ENCODE results near the gene MNX1. TPM values are rescaled to one million over a fixed set of nuclear protein-coding genes. Genes with fewer than 3 reads are reported as not detected.
A peak's percentile ranks its signal among the peaks of the same experiment; 100 is the strongest.

MNX1 gene
- total RNA-seq, 1 donor from 2014 or later, result not detected

DNA sequence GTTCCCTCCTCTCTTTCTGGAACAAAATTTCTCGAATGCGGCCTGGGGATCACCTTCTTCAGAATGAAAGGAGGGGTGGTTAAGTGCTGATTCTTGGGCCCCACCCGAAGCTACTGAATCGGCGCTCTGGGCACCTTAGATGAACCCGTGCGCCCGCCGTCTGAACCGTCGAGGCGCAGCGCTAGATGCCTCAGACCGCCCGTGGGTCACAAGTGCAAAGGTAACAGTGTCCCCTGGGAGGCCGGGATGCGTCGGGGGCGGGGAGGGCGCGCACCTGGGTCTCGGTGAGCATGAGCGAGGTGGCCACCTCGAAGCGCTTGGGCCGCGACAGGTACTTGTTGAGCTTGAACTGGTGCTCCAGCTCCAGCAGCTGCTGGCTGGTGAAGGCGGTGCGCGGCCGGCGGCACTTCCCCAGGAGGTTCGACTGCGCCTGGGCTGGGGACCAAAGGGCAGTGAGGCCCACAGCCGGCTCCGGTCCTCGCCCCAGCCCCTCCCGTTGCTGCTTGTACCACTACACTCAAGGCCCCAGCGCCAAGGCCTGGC is 4.2 kb downstream of the MNX1 start:
- Histone ChIP-seq H3K9ac (no peak overlapping the region), H3K27ac (no peak overlapping the region), H3K4me2 (no peak overlapping the region), H3K4me3 (no peak overlapping the region), H3F3A (ENCODE audit: low read depth) (peaks cover 38% of the 10 kb centered on the region), H3K9me3 (ENCODE audit: low read depth) (no peaks in the 10 kb centered on the region), H3K79me2 (ENCODE audit: low read depth) (no peaks in the 10 kb centered on the region), H4K20me1 (ENCODE audit: low read depth) (peaks cover 92% of the 10 kb centered on the region), H3K36me3 (no peaks in the 10 kb centered on the region), H3K27me3 (peaks cover 98% of the 10 kb centered on the region), H3K4me1 (peaks cover 33% of the 10 kb centered on the region), H2AFZ (replicated peaks) (no peak overlapping the region)
- peaks cover 70% of the 10 kb centered on the region for H3K27me3 Mint-ChIP-seq (ENCODE audit: insufficient read depth, low read depth)
- TF ChIP-seq EZH2 (IDR thresholded peaks at IDR 0.05) (peak; percentile 98), EZH2phosphoT487 (IDR thresholded peaks at IDR 0.05) (peak; percentile 100)
- TF ChIP-seq, protein P1, sequence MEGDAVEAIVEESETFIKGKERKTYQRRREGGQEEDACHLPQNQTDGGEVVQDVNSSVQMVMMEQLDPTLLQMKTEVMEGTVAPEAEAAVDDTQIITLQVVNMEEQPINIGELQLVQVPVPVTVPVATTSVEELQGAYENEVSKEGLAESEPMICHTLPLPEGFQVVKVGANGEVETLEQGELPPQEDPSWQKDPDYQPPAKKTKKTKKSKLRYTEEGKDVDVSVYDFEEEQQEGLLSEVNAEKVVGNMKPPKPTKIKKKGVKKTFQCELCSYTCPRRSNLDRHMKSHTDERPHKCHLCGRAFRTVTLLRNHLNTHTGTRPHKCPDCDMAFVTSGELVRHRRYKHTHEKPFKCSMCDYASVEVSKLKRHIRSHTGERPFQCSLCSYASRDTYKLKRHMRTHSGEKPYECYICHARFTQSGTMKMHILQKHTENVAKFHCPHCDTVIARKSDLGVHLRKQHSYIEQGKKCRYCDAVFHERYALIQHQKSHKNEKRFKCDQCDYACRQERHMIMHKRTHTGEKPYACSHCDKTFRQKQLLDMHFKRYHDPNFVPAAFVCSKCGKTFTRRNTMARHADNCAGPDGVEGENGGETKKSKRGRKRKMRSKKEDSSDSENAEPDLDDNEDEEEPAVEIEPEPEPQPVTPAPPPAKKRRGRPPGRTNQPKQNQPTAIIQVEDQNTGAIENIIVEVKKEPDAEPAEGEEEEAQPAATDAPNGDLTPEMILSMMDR (IDR thresholded peaks at IDR 0.05), result no peak
- peaks cover 19% of the 10 kb centered on the region for H3K4me1 Mint-ChIP-seq
- no peaks in the 10 kb centered on the region for H3K36me3 Mint-ChIP-seq
- no peak overlapping the region for H3K4me3 Mint-ChIP-seq
- DNase-seq (ENCODE audit: low spot score), result peak; percentile 42
- H3K9me3 Mint-ChIP-seq, result peaks cover 4% of the 10 kb centered on the region
- H3K27ac Mint-ChIP-seq, result no peak overlapping the region

DNA sequence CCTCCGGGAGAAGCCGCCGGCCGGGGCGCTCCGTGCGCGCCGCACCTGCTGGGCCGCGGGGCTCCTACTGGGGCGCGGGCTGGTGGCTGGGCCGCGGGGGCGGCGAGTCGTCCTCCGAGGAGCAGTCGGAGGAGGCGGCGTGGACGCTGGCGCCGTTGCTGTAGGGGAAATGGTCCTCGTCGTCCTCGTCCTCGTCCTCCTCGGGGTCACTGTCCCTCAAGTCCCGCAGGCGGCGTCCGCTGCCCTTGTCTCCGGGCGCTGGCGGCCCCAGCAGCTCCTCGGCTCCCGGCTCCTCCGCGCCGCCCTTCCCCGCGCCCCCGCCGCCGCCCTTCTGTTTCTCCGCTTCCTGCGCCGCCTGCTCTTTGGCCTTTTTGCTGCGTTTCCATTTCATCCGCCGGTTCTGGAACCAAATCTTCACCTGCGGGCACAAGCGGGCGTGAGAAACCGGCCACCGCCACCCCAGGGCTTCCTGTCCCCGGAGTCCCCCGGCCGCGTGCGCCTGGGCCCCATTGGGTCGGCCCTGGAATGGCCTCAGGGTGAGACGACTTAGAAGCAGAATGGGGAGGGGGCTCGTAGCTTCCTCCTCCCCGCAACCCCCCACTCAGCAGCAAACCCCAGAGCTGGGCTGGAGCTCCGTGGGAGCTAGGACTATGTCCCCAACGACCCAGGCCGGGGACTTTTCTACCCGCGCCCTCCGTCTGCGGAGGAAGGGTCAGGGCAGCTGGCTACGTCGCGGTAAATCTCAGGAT is 4.8 kb downstream of the MNX1 start:
- Histone ChIP-seq H3K27ac (no peak overlapping the region), H3K9ac (no peak overlapping the region), H3K79me2 (ENCODE audit: low read depth) (no peaks in the 10 kb centered on the region), H3K4me2 (peak overlapping the region; percentile 39), H3K36me3 (no peaks in the 10 kb centered on the region), H3K4me1 (peaks cover 29% of the 10 kb centered on the region), H4K20me1 (ENCODE audit: low read depth) (peaks cover 93% of the 10 kb centered on the region), H3K4me3 (no peak overlapping the region), H3K9me3 (ENCODE audit: low read depth) (no peaks in the 10 kb centered on the region), H2AFZ (replicated peaks) (no peak overlapping the region), H3F3A (ENCODE audit: low read depth) (peaks cover 45% of the 10 kb centered on the region), H3K27me3 (peaks cover 98% of the 10 kb centered on the region)
- Mint-ChIP-seq H3K4me1 (peaks cover 26% of the 10 kb centered on the region), H3K4me3 (no peak overlapping the region), H3K27me3 (ENCODE audit: insufficient read depth, low read depth) (peaks cover 74% of the 10 kb centered on the region), H3K9me3 (peaks cover 5% of the 10 kb centered on the region), H3K27ac (no peak overlapping the region), H3K36me3 (no peaks in the 10 kb centered on the region)
- peak; percentile 99 for TF ChIP-seq EZH2 (IDR thresholded peaks at IDR 0.05)
- peak; percentile 99 for TF ChIP-seq EZH2phosphoT487 (IDR thresholded peaks at IDR 0.05)
- TF ChIP-seq, protein P1 (IDR thresholded peaks at IDR 0.05), result peak; percentile 4
- DNase-seq (ENCODE audit: low spot score), result peak; percentile 79

DNA sequence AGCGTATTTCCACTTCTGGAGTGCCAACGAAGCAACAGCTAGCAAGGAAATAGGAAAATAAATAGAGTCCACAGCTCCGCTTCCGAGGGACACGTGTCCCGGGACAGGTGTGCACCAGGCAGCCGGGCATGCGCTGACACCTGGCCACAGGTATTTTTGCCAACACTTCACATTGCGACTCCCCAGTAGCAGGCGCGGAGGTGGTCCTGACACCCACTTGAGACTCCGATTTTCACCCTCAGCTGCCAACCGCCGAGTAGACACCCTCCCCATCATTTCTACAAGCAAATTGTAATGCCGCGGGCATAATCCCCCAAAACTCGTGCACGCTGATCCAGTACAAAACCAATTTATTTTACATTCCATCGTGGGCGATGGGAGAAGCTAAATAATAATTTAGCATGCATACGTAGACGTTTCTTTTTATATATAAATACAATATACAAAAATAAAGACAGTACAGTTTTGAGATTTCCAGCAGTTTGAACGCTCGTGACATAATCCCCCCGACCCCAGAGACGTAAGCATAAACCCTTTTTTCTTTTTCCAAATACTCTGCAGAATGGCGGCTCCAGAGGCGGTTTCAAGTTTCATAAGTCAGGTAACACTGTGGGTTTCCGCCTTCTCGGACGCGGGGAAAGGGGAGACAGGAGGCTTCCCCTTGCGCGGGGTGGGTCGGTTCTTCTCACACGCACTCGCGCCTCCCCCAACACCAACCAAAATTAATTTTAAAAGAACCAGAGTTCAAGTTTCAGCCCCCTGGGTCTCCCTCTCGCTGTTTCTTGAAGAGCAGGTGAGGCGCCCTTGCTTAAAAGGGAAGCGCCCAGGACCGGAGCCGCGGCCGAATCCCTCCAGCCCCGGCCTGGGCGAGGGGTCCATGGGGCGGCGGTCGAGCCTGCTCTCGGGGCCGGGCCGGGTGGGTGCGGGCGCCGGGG is 5.7 kb downstream of the MNX1 start:
- peaks cover 100% of the 10 kb centered on the region for H3K27me3 ChIP-seq
- no peaks in the 10 kb centered on the region for H3K79me2 ChIP-seq (ENCODE audit: low read depth)
- Mint-ChIP-seq H3K27ac (no peak overlapping the region), H3K36me3 (no peaks in the 10 kb centered on the region), H3K4me1 (peaks cover 26% of the 10 kb centered on the region), H3K4me3 (peak overlapping the region; percentile 4), H3K27me3 (ENCODE audit: insufficient read depth, low read depth) (peaks cover 79% of the 10 kb centered on the region), H3K9me3 (peaks cover 5% of the 10 kb centered on the region)
- no peak for DNase-seq (ENCODE audit: low spot score)
- H3K36me3 ChIP-seq, result no peaks in the 10 kb centered on the region
- H3K27ac ChIP-seq, result no peak overlapping the region
- H3K4me1 ChIP-seq, result peaks cover 38% of the 10 kb centered on the region
- no peaks in the 10 kb centered on the region for H3K9me3 ChIP-seq (ENCODE audit: low read depth)
- TF ChIP-seq, protein P1 (IDR thresholded peaks at IDR 0.05), result no peak
- TF ChIP-seq EZH2phosphoT487 (IDR thresholded peaks at IDR 0.05), result peak; percentile 95
- peak; percentile 99 for TF ChIP-seq EZH2 (IDR thresholded peaks at IDR 0.05)
- peak overlapping the region; percentile 65 for H3K4me2 ChIP-seq
- H4K20me1 ChIP-seq (ENCODE audit: low read depth), result peaks cover 97% of the 10 kb centered on the region
- peak overlapping the region; percentile 26 for H3K4me3 ChIP-seq
- H2AFZ ChIP-seq (replicated peaks), result no peak overlapping the region
- H3K9ac ChIP-seq, result no peak overlapping the region
- peaks cover 47% of the 10 kb centered on the region for H3F3A ChIP-seq (ENCODE audit: low read depth)
